HepG2 (cell line): ENCODE results near the gene RRP9.

Experiments used
- NR2F1 ChIP-seq, 2 experiments: fragments of 450-650 bp in 1 of 2; formaldehyde crosslinking in 1 of 2; IDR thresholded peaks; 2 replicates each; pipeline versions ENCODE4 v1.5.0 to v1.6.1; 2016 to 2020; ENCODE audit warnings: mild to moderate bottlenecking in 1 of 2, missing compliant biosample characterization in 1 of 2, missing genetic modification reagents in 1 of 2, moderate library complexity in 1 of 2
- RNF2 ChIP-seq: fragments of 450-650 bp; conservative IDR thresholded peaks from 2 replicates; pipeline ENCODE4 v1.6.1; 2016; ENCODE audit warnings: low read depth
- YY1 ChIP-seq: IDR thresholded peaks from 2 replicates; pipeline ENCODE4 v1.6.1; 2011; ENCODE audit warnings: low read length, low read depth, moderate library complexity, mild to moderate bottlenecking; ENCODE audit not compliant: insufficient read depth, insufficient replicate concordance
- TF ChIP-seq, protein P1 (sequence below): sonication (generic); formaldehyde crosslinking; IDR thresholded peaks from 2 replicates; pipeline ENCODE4 v1.4.0; 2020; ENCODE audit warnings: missing genetic modification reagents
- TF ChIP-seq, protein P2 (sequence below): sonication (generic); formaldehyde crosslinking; IDR thresholded peaks from 2 replicates; pipeline ENCODE4 v1.5.0; 2020; ENCODE audit warnings: mild to moderate bottlenecking, missing genetic modification reagents, moderate library complexity
- TF ChIP-seq, protein P3 (sequence below): IDR thresholded peaks from 2 replicates; pipeline ENCODE4 v1.6.1; 2012; ENCODE audit warnings: inconsistent platforms

DNA sequence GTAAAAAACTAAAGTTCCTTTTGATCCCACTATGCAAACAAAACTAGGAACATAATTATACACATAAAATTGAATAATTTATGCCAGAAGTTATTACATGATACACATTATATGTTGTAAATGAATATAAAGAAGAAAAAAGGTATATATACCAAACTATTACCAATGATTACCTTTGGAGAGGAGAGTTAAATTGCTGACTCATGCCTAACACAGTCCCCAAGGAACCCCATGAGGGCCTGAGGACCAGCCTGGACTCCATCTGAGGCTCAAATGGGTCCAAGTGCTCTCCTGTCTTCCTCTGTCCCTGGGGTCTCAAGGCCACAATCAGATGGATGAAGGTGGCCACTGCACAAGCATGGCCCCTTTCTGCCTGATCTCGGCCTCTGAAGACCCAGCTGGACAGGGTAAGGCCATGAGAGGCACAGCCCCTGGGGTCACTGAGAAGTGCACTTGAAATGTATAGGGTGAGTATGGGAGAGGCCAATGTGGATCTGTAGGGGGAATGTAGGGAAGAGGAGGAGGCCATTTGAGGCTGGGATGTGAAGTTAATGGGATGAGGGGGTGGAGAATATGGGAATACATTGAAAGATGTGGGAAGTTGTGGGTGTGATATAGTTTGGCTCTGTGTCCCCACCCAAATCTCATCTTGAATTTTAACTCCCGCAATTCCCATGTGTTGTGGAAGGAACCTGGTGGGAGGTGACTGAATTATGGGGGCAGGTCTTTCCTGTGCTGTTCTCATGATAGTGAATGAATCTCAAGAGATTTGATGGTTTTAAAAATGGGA lies 37.5 kb downstream of the RRP9 start:
- TF ChIP-seq RNF2 = no peak
- no peak for TF ChIP-seq NR2F1 (CRISPR knock-in tag; IDR thresholded peaks at IDR 0.05)
- TF ChIP-seq YY1 = no peak
- TF ChIP-seq, protein P1, sequence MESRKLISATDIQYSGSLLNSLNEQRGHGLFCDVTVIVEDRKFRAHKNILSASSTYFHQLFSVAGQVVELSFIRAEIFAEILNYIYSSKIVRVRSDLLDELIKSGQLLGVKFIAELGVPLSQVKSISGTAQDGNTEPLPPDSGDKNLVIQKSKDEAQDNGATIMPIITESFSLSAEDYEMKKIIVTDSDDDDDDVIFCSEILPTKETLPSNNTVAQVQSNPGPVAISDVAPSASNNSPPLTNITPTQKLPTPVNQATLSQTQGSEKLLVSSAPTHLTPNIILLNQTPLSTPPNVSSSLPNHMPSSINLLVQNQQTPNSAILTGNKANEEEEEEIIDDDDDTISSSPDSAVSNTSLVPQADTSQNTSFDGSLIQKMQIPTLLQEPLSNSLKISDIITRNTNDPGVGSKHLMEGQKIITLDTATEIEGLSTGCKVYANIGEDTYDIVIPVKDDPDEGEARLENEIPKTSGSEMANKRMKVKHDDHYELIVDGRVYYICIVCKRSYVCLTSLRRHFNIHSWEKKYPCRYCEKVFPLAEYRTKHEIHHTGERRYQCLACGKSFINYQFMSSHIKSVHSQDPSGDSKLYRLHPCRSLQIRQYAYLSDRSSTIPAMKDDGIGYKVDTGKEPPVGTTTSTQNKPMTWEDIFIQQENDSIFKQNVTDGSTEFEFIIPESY (CRISPR knock-in tag) = no peak
- TF ChIP-seq, protein P2, sequence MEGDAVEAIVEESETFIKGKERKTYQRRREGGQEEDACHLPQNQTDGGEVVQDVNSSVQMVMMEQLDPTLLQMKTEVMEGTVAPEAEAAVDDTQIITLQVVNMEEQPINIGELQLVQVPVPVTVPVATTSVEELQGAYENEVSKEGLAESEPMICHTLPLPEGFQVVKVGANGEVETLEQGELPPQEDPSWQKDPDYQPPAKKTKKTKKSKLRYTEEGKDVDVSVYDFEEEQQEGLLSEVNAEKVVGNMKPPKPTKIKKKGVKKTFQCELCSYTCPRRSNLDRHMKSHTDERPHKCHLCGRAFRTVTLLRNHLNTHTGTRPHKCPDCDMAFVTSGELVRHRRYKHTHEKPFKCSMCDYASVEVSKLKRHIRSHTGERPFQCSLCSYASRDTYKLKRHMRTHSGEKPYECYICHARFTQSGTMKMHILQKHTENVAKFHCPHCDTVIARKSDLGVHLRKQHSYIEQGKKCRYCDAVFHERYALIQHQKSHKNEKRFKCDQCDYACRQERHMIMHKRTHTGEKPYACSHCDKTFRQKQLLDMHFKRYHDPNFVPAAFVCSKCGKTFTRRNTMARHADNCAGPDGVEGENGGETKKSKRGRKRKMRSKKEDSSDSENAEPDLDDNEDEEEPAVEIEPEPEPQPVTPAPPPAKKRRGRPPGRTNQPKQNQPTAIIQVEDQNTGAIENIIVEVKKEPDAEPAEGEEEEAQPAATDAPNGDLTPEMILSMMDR = no peak
- TF ChIP-seq, protein P3, sequence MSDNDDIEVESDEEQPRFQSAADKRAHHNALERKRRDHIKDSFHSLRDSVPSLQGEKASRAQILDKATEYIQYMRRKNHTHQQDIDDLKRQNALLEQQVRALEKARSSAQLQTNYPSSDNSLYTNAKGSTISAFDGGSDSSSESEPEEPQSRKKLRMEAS = no peak
